ENCODE results near the gene RRP1B.

GRCh38 chr21:43665879-43666278 lies 6.5 kb downstream of the RRP1B start:
- TF ChIP-seq CTCF (IDR thresholded peaks at IDR 0.05; ENCODE audit: borderline replicate concordance, extremely low read depth, low read length, poor library complexity, severe bottlenecking) (no peak), EZH2 (IDR thresholded peaks at IDR 0.05; ENCODE audit: borderline replicate concordance, low read depth, low read length, severe bottlenecking) (no peak)
